GM23248 (cell line): ENCODE data around the gene C1QTNF6.

ENCODE experiments used
- EZH2 ChIP-seq: fragments of 200-600 bp; sonication (generic); IDR thresholded peaks from 2 replicates; pipeline ENCODE4 v1.6.1; 2018; ENCODE audit warnings: antibody characterized with exemption, mild to moderate bottlenecking; ENCODE audit not compliant: insufficient read depth, poor library complexity, severe bottlenecking
- EZH2phosphoT487 ChIP-seq: fragments of 200-600 bp; sonication (generic); IDR thresholded peaks from 2 replicates; pipeline ENCODE4 v1.6.1; 2018; ENCODE audit warnings: antibody characterized with exemption, moderate library complexity, mild to moderate bottlenecking, low read depth; ENCODE audit not compliant: insufficient read depth

DNA sequence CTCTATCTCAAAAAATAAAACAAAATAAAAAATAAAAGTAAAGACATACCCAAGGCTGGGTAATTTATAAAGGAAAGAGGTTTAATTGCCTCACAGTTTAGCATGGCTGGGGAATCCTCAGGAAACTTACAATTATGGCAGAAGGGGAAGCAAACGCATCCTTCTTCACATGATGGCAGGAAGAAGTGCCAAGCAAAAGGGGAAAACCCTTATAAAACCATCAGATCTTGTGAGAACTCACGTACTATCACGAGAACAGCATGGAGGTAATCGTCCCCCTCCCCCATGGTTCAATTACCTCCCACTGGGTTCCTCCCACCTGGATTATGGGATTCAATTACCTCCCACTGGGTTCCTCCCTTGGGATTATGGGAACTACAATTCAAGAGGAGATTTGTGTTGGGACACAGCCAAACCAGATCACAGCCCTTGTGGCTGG, 32.5 kb upstream of the C1QTNF6 start:
- TF ChIP-seq EZH2 (no peak), EZH2phosphoT487 (no peak)
